Panc1 (cell line): ENCODE data around the gene TMEM163. TPM values are rescaled to one million over a fixed set of nuclear protein-coding genes. Genes with fewer than 3 reads are reported as not detected.

Experiments
- ATAC-seq: fragments of 200-7000 bp; cut with Tn5 transposase; 2 replicates; pipeline ENCODE4 v1.9.1; 2020; ENCODE audit warnings: mild to moderate bottlenecking, moderate library complexity
- BruUV-seq: library from RNA; stranded (reverse); fragments of 400-500 nt; replicated peaks from 2 replicates; lab custom pipeline; 2021; lab: Mats Ljungman, UMichigan
- CTCF ChIA-PET: fragments of 300-600 bp; sonication (Branson Sonifier 250); formaldehyde crosslinking; loops from one replicate; lab custom pipeline; 2022; ENCODE audit warnings: antibody characterized with exemption; lab: Charles Lee
- POLR2A ChIA-PET: fragments of 300-600 bp; sonication (Branson Sonifier 250); formaldehyde crosslinking; loops from one replicate; lab custom pipeline; 2022; ENCODE audit warnings: antibody characterized with exemption; lab: Charles Lee
- DNase-seq: peaks from one replicate; pipeline ENCODE4 v3.0.0-alpha.2; 2010; ENCODE audit warnings: low read depth, low spot score
- H3K27ac ChIP-seq: 2 replicates; pipeline ENCODE4 v1.5.1; 2011; ENCODE audit warnings: mild to moderate bottlenecking, low read length, inconsistent platforms
- H3K27me3 ChIP-seq: fragments of 200-500 bp; sonication (Bioruptor generic); 2 replicates; pipeline ENCODE4 v1.6.0; 2014; ENCODE audit warnings: low read length, inconsistent platforms; ENCODE audit not compliant: control insufficient read depth, insufficient read depth
- H3K36me3 ChIP-seq: fragments of 200-500 bp; sonication (Bioruptor generic); 2 replicates; pipeline ENCODE4 v1.5.1; 2014; ENCODE audit warnings: inconsistent platforms, mild to moderate bottlenecking, low read length, moderate library complexity; ENCODE audit not compliant: control insufficient read depth, insufficient read depth
- H3K4me1 ChIP-seq: 2 replicates; pipeline ENCODE4 v1.5.1; 2011; ENCODE audit warnings: inconsistent platforms, mild to moderate bottlenecking, low read length, moderate library complexity; ENCODE audit not compliant: control insufficient read depth, insufficient read depth
- H3K4me3 ChIP-seq, 2 experiments: 2 replicates each; pipeline ENCODE4 v1.5.1; 2011 to 2012; ENCODE audit warnings: low read depth in 2 of 2, low read length in 2 of 2, mild to moderate bottlenecking in 2 of 2, inconsistent platforms in 1 of 2, moderate library complexity in 1 of 2
- H3K9me3 ChIP-seq: fragments of 200-500 bp; sonication (Bioruptor generic); 2 replicates; pipeline ENCODE4 v1.5.1; 2014; ENCODE audit warnings: low read depth, mild to moderate bottlenecking, inconsistent platforms, low read length, moderate library complexity; ENCODE audit not compliant: control insufficient read depth, insufficient read depth
- CTCF ChIP-seq: fragments of 450-650 bp; IDR thresholded peaks from 2 replicates; pipeline ENCODE4 v1.5.1; 2017; ENCODE audit warnings: mild to moderate bottlenecking
- POLR2AphosphoS5 ChIP-seq: IDR thresholded peaks from 2 replicates; pipeline ENCODE4 v1.6.1; 2012; ENCODE audit warnings: mild to moderate bottlenecking, low read depth, low read length, moderate library complexity
- REST ChIP-seq, 2 experiments: IDR thresholded peaks; 2 replicates each; pipeline ENCODE4 v1.6.1; 2011 to 2012; ENCODE audit warnings: low read depth in 2 of 2, control low read depth in 1 of 2, low read length in 1 of 2, mild to moderate bottlenecking in 1 of 2, moderate library complexity in 1 of 2; ENCODE audit not compliant: insufficient read depth in 1 of 2
- SIN3A ChIP-seq: IDR thresholded peaks from 2 replicates; pipeline ENCODE4 v1.6.1; 2012; ENCODE audit warnings: low read depth, mild to moderate bottlenecking, low read length, moderate library complexity, borderline replicate concordance; ENCODE audit not compliant: insufficient read depth
- TCF7L2 ChIP-seq: IDR thresholded peaks from 2 replicates; pipeline ENCODE4 v1.6.1; 2011; ENCODE audit warnings: mild to moderate bottlenecking, low read depth, low read length, inconsistent platforms
- in situ Hi-C: cut with HindIII; loops from 2 replicates; pipeline ENCODE4 v1.10.0; 2016; ENCODE audit warnings: low sequenced_read_pairs, low pct_unique_long_range_greater_than_20kb
- intact Hi-C: fragments of 100-400 bp; cut with micrococcal nuclease; formaldehyde crosslinking; loops from one replicate; pipeline ENCODE4 v1.10.0; 2022; ENCODE audit not compliant: unreplicated experiment
- total RNA-seq: library from RNA; stranded (reverse); gene quantifications from one replicate; pipeline ENCODE4 v1.2.1, GENCODE V29; 2021; ENCODE audit not compliant: unreplicated experiment

The TMEM163 gene
- total RNA-seq, 1 experiment from 2014 or later = not detected

- H3K4me3 ChIP-seq = no peak overlapping the region
- ChIA-PET POLR2A (no interaction called here), CTCF (no interaction called here)
- intact Hi-C loops (no loop called here), in situ Hi-C loops (no loop called here)
- no peak overlapping the region for H3K27ac ChIP-seq
- peaks cover 4% of the 10 kb centered on the region; the same call in 1 of the 2 replicates for H3K27me3 ChIP-seq
- no peaks in the 10 kb centered on the region for H3K4me1 ChIP-seq
- H3K9me3 ChIP-seq = no peaks in the 10 kb centered on the region
- no TSS peak for BruUV-seq
- no peak for DNase-seq
- TF ChIP-seq REST (IDR thresholded peaks at IDR 0.05; ENCODE audit: insufficient read depth in 1 of 2, low read depth in 2 of 2, low read length in 1 of 2) = no peak
- TF ChIP-seq SIN3A = no peak
- no peak for TF ChIP-seq TCF7L2
- TF ChIP-seq POLR2AphosphoS5 = no peak
- TF ChIP-seq CTCF = no peak
- no peak for ATAC-seq
- no peaks in the 10 kb centered on the region for H3K36me3 ChIP-seq
These were observed 186.3 kb downstream of the TMEM163 start for GRCh38 chr2:134532537-134532936.

GRCh38 chr2:134527381-134527780, 191.4 kb downstream of the TMEM163 start:
- ChIA-PET CTCF (no interaction called here), POLR2A (no interaction called here)
- DNase-seq (no peak), ATAC-seq (no peak)
- Histone ChIP-seq H3K27ac (no peak overlapping the region), H3K4me1 (no peaks in the 10 kb centered on the region), H3K4me3 (no peak overlapping the region), H3K9me3 (no peaks in the 10 kb centered on the region), H3K36me3 (no peaks in the 10 kb centered on the region), H3K27me3 (peaks cover 12% of the 10 kb centered on the region; the same call in 1 of the 2 replicates)
- intact Hi-C loops = no loop called here
- no peak for TF ChIP-seq CTCF
- no peak for TF ChIP-seq REST (IDR thresholded peaks at IDR 0.05; ENCODE audit: insufficient read depth in 1 of 2, low read depth in 2 of 2, low read length in 1 of 2)
- TF ChIP-seq POLR2AphosphoS5 = no peak
- no peak for TF ChIP-seq TCF7L2
- no TSS peak for BruUV-seq
- in situ Hi-C loops = no loop called here
